Activated T-helper 17 cell treated with anti-CD3 and anti-CD28 coated beads, Interleukin-2, amount 50 U/mL, for 72 hours (primary cell): Measurements from ENCODE around the gene RPL21. TPM values are rescaled to one million over a fixed set of nuclear protein-coding genes. Genes with fewer than 3 reads are reported as not detected.

Experiments
- ATAC-seq: fragments of 150-1000 bp; cut with Tn5 transposase; replicated peaks from 2 replicates; pipeline ENCODE4 v1.10.0; 2021; ENCODE audit warnings: mild to moderate bottlenecking, moderate library complexity
- H3K27ac Mint-ChIP-seq: one replicate; pipeline ENCODE4 v1.8.0; 2022; ENCODE audit warnings: mixed read lengths
- H3K27me3 Mint-ChIP-seq: one replicate; pipeline ENCODE4 v1.8.0; 2022; ENCODE audit warnings: mixed read lengths
- H3K36me3 Mint-ChIP-seq: one replicate; pipeline ENCODE4 v1.8.0; 2022; ENCODE audit warnings: low read depth, mild to moderate bottlenecking, mixed read lengths
- H3K4me1 Mint-ChIP-seq: one replicate; pipeline ENCODE4 v1.8.0; 2022; ENCODE audit warnings: mixed read lengths
- H3K4me3 Mint-ChIP-seq: one replicate; pipeline ENCODE4 v1.8.0; 2022; ENCODE audit warnings: mild to moderate bottlenecking, mixed read lengths
- H3K9me3 Mint-ChIP-seq: one replicate; pipeline ENCODE4 v1.8.0; 2022; ENCODE audit warnings: mixed read lengths
- total RNA-seq, 2 donors: library from RNA; stranded (reverse); gene quantifications; one replicate each; pipeline ENCODE4 v1.2.3, GENCODE V29; 2022

The RPL21 gene
- total RNA-seq, 2 donors from 2014 or later: 1,350 to 1,709 TPM

DNA sequence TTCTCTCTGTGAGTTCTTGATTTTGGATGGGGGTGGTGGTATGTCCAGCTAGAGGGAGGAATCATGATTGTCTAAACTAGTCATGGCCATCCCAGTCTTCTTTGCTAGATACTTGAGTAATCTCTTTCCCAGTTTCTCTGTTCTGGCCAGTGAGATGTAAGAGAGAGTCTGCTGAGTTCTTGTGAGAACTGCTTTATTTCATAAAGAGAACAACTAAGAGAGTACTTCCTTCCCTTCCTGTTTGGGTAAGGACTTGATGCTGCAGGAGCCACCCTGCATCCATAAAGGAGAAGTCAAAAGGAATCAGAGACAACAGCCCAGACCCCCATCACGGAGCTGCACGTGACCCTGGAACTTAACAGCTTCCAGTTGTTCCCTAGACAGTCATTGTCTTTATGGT lies 16.2 kb downstream of the RPL21 start:
- Mint-ChIP-seq H3K27ac (no peak overlapping the region), H3K36me3 (peaks cover 10% of the 10 kb centered on the region), H3K27me3 (peaks cover 2% of the 10 kb centered on the region), H3K9me3 (no peaks in the 10 kb centered on the region), H3K4me3 (no peak overlapping the region), H3K4me1 (peaks cover 15% of the 10 kb centered on the region)
- no peak for ATAC-seq

GRCh38 chr13:27269114-27269665 lies 17.8 kb downstream of the RPL21 start:
- Mint-ChIP-seq H3K36me3 (peaks cover 5% of the 10 kb centered on the region), H3K27ac (no peak overlapping the region), H3K4me1 (peaks cover 14% of the 10 kb centered on the region), H3K9me3 (no peaks in the 10 kb centered on the region), H3K27me3 (peaks cover 5% of the 10 kb centered on the region), H3K4me3 (no peak overlapping the region)
- ATAC-seq: no peak

GRCh38 chr13:27270594-27271520 lies 19.5 kb downstream of the RPL21 start, which contains the start of gene RASL11A:
Gene RASL11A (plus strand): TSS chr13:27270830. CDS start chr13:27270945, 115 bp downstream.
- no peaks in the 10 kb centered on the region for H3K36me3 Mint-ChIP-seq
- ATAC-seq: peak; percentile 95
- peaks cover 9% of the 10 kb centered on the region for H3K4me1 Mint-ChIP-seq
- peaks cover 15% of the 10 kb centered on the region for H3K27me3 Mint-ChIP-seq
- peak within 1 kb of the TSS; percentile 81 for H3K27ac Mint-ChIP-seq
- no peaks in the 10 kb centered on the region for H3K9me3 Mint-ChIP-seq
- H3K4me3 Mint-ChIP-seq: peak within 1 kb of the TSS; percentile 86

DNA sequence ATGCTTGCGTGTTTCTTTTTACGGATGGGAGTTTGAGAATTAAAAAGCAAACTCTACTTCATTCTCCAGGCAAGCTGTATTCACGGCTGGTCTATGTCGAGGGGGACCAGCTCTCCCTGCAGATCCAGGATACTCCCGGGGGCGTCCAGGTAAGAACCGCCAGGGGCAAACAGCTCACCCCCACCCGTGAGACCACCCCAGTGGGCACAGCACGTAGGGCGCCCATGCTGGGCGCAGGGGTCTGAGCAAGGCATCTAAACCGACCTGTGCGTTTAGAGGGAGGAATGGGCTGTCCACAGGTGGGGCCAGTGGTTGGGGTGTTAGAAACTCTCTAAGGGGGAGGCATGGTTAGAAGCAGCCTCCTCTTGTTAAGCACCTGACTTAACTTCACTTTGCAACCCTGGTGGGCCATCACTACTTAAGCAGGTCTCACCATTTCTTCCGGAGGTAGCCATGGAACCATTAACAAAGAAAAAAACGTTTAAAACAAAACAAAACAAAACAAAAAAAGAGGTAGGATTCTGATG lies 20.3 kb downstream of the RPL21 start:
- H3K27me3 Mint-ChIP-seq: peaks cover 15% of the 10 kb centered on the region
- H3K27ac Mint-ChIP-seq: peak overlapping the region; percentile 81
- ATAC-seq: no peak
- peaks cover 9% of the 10 kb centered on the region for H3K4me1 Mint-ChIP-seq
- H3K36me3 Mint-ChIP-seq: no peaks in the 10 kb centered on the region
- H3K4me3 Mint-ChIP-seq: peak overlapping the region; percentile 86
- H3K9me3 Mint-ChIP-seq: no peaks in the 10 kb centered on the region

GRCh38 chr13:27273658-27274425 lies 22.5 kb downstream of the RPL21 start:
- Mint-ChIP-seq H3K36me3 (no peaks in the 10 kb centered on the region), H3K4me1 (peaks cover 9% of the 10 kb centered on the region), H3K4me3 (no peak overlapping the region), H3K9me3 (no peaks in the 10 kb centered on the region), H3K27ac (no peak overlapping the region), H3K27me3 (peaks cover 18% of the 10 kb centered on the region)
- no peak for ATAC-seq

GRCh38 chr13:27274631-27275030 lies 23.3 kb downstream of the RPL21 start:
- Mint-ChIP-seq H3K4me3 (no peak overlapping the region), H3K27me3 (peaks cover 18% of the 10 kb centered on the region), H3K4me1 (peaks cover 9% of the 10 kb centered on the region), H3K36me3 (no peaks in the 10 kb centered on the region), H3K27ac (no peak overlapping the region), H3K9me3 (no peaks in the 10 kb centered on the region)
- no peak for ATAC-seq

GRCh38 chr13:27276188-27276587 lies 24.8 kb downstream of the RPL21 start:
- peaks cover 18% of the 10 kb centered on the region for H3K27me3 Mint-ChIP-seq
- no peak overlapping the region for H3K4me3 Mint-ChIP-seq
- H3K4me1 Mint-ChIP-seq: peaks cover 4% of the 10 kb centered on the region
- H3K9me3 Mint-ChIP-seq: no peaks in the 10 kb centered on the region
- H3K27ac Mint-ChIP-seq: no peak overlapping the region
- no peak for ATAC-seq
- no peaks in the 10 kb centered on the region for H3K36me3 Mint-ChIP-seq

GRCh38 chr13:27279506-27279905 lies 28.1 kb downstream of the RPL21 start:
- Mint-ChIP-seq H3K27me3 (peaks cover 10% of the 10 kb centered on the region), H3K4me3 (no peak overlapping the region), H3K36me3 (no peaks in the 10 kb centered on the region), H3K9me3 (no peaks in the 10 kb centered on the region), H3K4me1 (no peaks in the 10 kb centered on the region), H3K27ac (no peak overlapping the region)
- no peak for ATAC-seq

- ATAC-seq: no peak
- no peaks in the 10 kb centered on the region for H3K4me1 Mint-ChIP-seq
- H3K27ac Mint-ChIP-seq: no peak overlapping the region
- H3K9me3 Mint-ChIP-seq: no peaks in the 10 kb centered on the region
- peaks cover 8% of the 10 kb centered on the region for H3K27me3 Mint-ChIP-seq
- H3K4me3 Mint-ChIP-seq: no peak overlapping the region
- no peaks in the 10 kb centered on the region for H3K36me3 Mint-ChIP-seq
These were observed 28.8 kb downstream of the RPL21 start for GRCh38 chr13:27280009-27280656.

- H3K9me3 Mint-ChIP-seq: no peaks in the 10 kb centered on the region
- no peaks in the 10 kb centered on the region for H3K36me3 Mint-ChIP-seq
- peaks cover 8% of the 10 kb centered on the region for H3K27me3 Mint-ChIP-seq
- H3K4me1 Mint-ChIP-seq: peaks cover 5% of the 10 kb centered on the region
- ATAC-seq: no peak
- no peak overlapping the region for H3K4me3 Mint-ChIP-seq
- H3K27ac Mint-ChIP-seq: no peak overlapping the region
These were observed 29.5 kb downstream of the RPL21 start for GRCh38 chr13:27280841-27281240.

GRCh38 chr13:27281420-27281819 lies 30.1 kb downstream of the RPL21 start:
- H3K4me3 Mint-ChIP-seq: no peak overlapping the region
- H3K9me3 Mint-ChIP-seq: no peaks in the 10 kb centered on the region
- no peaks in the 10 kb centered on the region for H3K36me3 Mint-ChIP-seq
- peaks cover 8% of the 10 kb centered on the region for H3K27me3 Mint-ChIP-seq
- peaks cover 5% of the 10 kb centered on the region for H3K4me1 Mint-ChIP-seq
- no peak overlapping the region for H3K27ac Mint-ChIP-seq
- ATAC-seq: no peak

DNA sequence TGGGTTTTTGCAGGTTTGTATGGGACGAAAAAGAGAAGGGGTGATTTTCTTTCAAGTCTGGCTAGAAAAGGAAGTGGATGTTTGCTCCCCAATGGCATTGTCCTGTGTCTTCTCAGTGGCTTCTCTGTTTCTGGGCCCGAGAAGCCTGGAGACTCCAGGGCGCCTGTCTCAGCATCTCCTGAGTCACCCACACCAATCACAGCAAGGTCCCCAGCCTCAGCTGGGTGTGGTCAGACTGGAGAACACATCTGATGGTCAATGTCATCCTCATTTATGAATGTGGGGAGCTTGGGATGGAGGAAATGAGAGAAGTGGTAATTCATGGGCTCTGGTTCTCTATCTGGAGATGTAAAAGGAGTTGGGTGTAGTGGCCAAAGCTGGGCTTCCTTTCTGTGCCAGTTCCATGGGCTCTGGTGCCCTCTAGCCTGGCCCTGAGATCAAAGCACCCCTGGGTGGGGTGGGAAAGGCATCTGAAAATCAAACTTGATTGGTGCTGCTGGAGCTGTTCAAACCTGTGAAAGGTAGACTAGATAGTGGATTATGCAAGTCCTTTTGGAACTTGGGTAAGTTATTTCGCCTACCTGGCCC lies 32.6 kb downstream of the RPL21 start:
- H3K27me3 Mint-ChIP-seq: peaks cover 5% of the 10 kb centered on the region
- H3K4me3 Mint-ChIP-seq: no peak overlapping the region
- peak; percentile 54 for ATAC-seq
- H3K27ac Mint-ChIP-seq: no peak overlapping the region
- H3K4me1 Mint-ChIP-seq: peaks cover 5% of the 10 kb centered on the region
- H3K9me3 Mint-ChIP-seq: no peaks in the 10 kb centered on the region
- H3K36me3 Mint-ChIP-seq: no peaks in the 10 kb centered on the region

GRCh38 chr13:27288392-27288791 lies 37.0 kb downstream of the RPL21 start:
- no peak for ATAC-seq
- Mint-ChIP-seq H3K27me3 (peaks cover 5% of the 10 kb centered on the region), H3K4me1 (peaks cover 10% of the 10 kb centered on the region)

More at GRCh38 chr13:27288392-27288791, 37.0 kb downstream of the RPL21 start:
- Mint-ChIP-seq H3K36me3 (no peaks in the 10 kb centered on the region), H3K4me3 (no peak overlapping the region), H3K27ac (no peak overlapping the region), H3K9me3 (no peaks in the 10 kb centered on the region)
